Smooth muscle cell (in vitro differentiated cells): ENCODE data around the gene SH3TC1. TPM values are rescaled to one million over a fixed set of nuclear protein-coding genes. Genes with fewer than 3 reads are reported as not detected.

Experiments used
- DNase-seq: peaks from one replicate; lab custom pipeline; 2025; ENCODE audit not compliant: unreplicated experiment; lab: John Stamatoyannopoulos, UW
- H2AFZ ChIP-seq: fragments of 200-600 bp; sonication (generic); 2 replicates; pipeline ENCODE4 v1.6.0; 2016; ENCODE audit warnings: antibody characterized with exemption, low read depth, mild to moderate bottlenecking
- H3F3A ChIP-seq: fragments of 200-600 bp; sonication (generic); 2 replicates; pipeline ENCODE4 v1.6.0; 2017; ENCODE audit warnings: antibody characterized with exemption, low read depth
- H3K27ac ChIP-seq: fragments of 200-600 bp; sonication (generic); 2 replicates; pipeline ENCODE4 v1.5.1; 2016; ENCODE audit warnings: low read depth, mild to moderate bottlenecking
- H3K27me3 ChIP-seq: fragments of 200-600 bp; sonication (generic); 2 replicates; pipeline ENCODE4 v1.6.1; 2016; ENCODE audit warnings: low read depth, mild to moderate bottlenecking
- H3K36me3 ChIP-seq: fragments of 200-600 bp; sonication (generic); 2 replicates; pipeline ENCODE4 v1.5.1; 2016; ENCODE audit warnings: low read depth
- H3K4me1 ChIP-seq: fragments of 200-600 bp; sonication (generic); 2 replicates; pipeline ENCODE4 v1.5.1; 2016; ENCODE audit warnings: low read depth
- H3K4me2 ChIP-seq: fragments of 200-600 bp; sonication (generic); 2 replicates; pipeline ENCODE4 v1.6.0; 2016; ENCODE audit warnings: mild to moderate bottlenecking
- H3K4me3 ChIP-seq: fragments of 200-600 bp; sonication (generic); 2 replicates; pipeline ENCODE4 v1.5.1; 2016; ENCODE audit warnings: mild to moderate bottlenecking
- H3K79me2 ChIP-seq: fragments of 200-600 bp; sonication (generic); 2 replicates; pipeline ENCODE4 v1.6.0; 2016; ENCODE audit warnings: low read depth, mild to moderate bottlenecking
- H3K9ac ChIP-seq: fragments of 200-600 bp; sonication (generic); 2 replicates; pipeline ENCODE4 v1.6.0; 2016; ENCODE audit warnings: low read depth
- H3K9me3 ChIP-seq: fragments of 200-600 bp; sonication (generic); replicated peaks from 2 replicates; pipeline ENCODE4 v1.5.1; 2016; ENCODE audit warnings: low read depth
- H4K20me1 ChIP-seq: fragments of 200-600 bp; sonication (generic); 2 replicates; pipeline ENCODE4 v1.6.0; 2016; ENCODE audit warnings: low read depth
- WGBS: methylation state at CpG from one replicate; pipeline ENCODE4 v1.1.7; 2016; ENCODE audit warnings: low lambda C conversion rate; 5-methylcytosine and 5-hydroxymethylcytosine counted together
- polyA plus RNA-seq: library from polyadenylated mRNA; unstranded; fragments of >200 nt; fragmentation: Nextera tagmentation; extraction: Ambion mirVana; gene quantifications from 2 replicates; pipeline ENCODE4 v1.2.1, GENCODE V29; 2016
- total RNA-seq: library from RNA; depleted of rRNA; stranded (reverse); fragments of >200 nt; gene quantifications from 2 replicates; pipeline ENCODE4 v1.2.3, GENCODE V29; 2014
- TF ChIP-seq, protein P1 (sequence below): fragments of 200-600 bp; sonication (generic); IDR thresholded peaks from 2 replicates; pipeline ENCODE4 v1.5.1; 2017; ENCODE audit warnings: borderline replicate concordance, mild to moderate bottlenecking, antibody characterized with exemption; ENCODE audit not compliant: insufficient read depth, poor library complexity, severe bottlenecking

SH3TC1 gene
- total and polyA plus RNA-seq, 2 experiments from 2014 or later: 7.8 to 17.7 TPM

DNA sequence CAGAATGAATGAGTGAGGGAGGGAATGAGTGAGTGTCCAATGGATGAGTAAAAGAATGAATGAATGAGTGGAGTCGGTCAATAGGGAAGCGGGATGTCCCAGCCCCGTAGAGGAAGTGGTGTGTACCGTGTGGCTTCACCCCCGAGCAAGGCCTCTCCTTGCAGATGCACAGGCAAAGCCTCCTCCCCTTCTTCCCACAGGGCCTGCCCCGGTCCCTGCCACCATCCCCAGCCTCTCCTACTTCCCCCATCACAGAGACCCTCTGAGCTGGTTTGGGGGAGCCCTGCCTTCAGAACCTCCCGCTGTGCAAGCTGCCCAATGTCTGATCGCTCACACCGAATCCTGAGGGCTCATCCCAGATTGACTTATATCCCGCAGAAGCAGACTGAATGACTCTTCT is 84.1 kb downstream of the SH3TC1 start:
- TF ChIP-seq, protein P1, sequence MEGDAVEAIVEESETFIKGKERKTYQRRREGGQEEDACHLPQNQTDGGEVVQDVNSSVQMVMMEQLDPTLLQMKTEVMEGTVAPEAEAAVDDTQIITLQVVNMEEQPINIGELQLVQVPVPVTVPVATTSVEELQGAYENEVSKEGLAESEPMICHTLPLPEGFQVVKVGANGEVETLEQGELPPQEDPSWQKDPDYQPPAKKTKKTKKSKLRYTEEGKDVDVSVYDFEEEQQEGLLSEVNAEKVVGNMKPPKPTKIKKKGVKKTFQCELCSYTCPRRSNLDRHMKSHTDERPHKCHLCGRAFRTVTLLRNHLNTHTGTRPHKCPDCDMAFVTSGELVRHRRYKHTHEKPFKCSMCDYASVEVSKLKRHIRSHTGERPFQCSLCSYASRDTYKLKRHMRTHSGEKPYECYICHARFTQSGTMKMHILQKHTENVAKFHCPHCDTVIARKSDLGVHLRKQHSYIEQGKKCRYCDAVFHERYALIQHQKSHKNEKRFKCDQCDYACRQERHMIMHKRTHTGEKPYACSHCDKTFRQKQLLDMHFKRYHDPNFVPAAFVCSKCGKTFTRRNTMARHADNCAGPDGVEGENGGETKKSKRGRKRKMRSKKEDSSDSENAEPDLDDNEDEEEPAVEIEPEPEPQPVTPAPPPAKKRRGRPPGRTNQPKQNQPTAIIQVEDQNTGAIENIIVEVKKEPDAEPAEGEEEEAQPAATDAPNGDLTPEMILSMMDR: no peak
- Histone ChIP-seq H4K20me1 (peaks cover 4% of the 10 kb centered on the region), H3K27ac (no peak overlapping the region), H3K9ac (no peak overlapping the region), H3F3A (no peaks in the 10 kb centered on the region), H3K36me3 (no peaks in the 10 kb centered on the region), H3K79me2 (no peaks in the 10 kb centered on the region), H3K4me1 (no peaks in the 10 kb centered on the region), H3K4me3 (no peak overlapping the region), H3K4me2 (no peak overlapping the region), H3K9me3 (no peaks in the 10 kb centered on the region), H3K27me3 (no peaks in the 10 kb centered on the region), H2AFZ (no peak overlapping the region)
- DNase-seq: no peak
- 90% methylated on average over 5 of the region's 10 CpGs for WGBS

DNA sequence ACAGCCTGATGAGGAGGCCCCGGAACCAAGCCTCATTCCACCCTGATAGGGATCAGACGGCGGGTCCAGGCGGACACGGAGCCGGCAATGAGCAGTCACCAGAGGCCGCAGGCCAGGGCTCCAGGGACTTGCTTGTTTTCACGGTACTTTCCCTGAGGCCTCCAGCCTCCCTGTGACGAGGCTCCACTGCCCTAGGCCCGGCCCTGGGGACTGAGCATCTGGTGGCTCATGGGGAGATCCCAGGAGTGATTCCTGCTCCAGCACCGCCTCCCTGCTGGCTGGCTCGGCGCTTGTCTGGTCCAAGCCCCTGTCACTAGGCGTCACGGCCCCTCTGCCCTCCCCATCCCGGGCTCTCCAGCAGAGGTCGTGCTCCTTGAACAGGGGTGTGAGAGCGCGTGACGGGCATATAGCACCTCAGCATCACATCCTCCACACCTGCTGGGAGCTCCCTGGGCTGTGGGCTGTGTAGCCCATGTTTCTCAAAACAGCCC is 84.6 kb downstream of the SH3TC1 start:
- Histone ChIP-seq H3K27ac (no peak overlapping the region), H3K27me3 (no peaks in the 10 kb centered on the region), H3K4me2 (no peak overlapping the region), H3K4me3 (no peak overlapping the region), H3K79me2 (no peaks in the 10 kb centered on the region), H3K4me1 (no peaks in the 10 kb centered on the region), H2AFZ (no peak overlapping the region), H3F3A (no peaks in the 10 kb centered on the region), H3K9ac (no peak overlapping the region), H4K20me1 (peaks cover 4% of the 10 kb centered on the region), H3K36me3 (no peaks in the 10 kb centered on the region), H3K9me3 (no peaks in the 10 kb centered on the region)
- TF ChIP-seq, protein P1: no peak
- WGBS: 88% methylated on average over 20 of the region's 20 CpGs
- no peak for DNase-seq

- no peak overlapping the region for H2AFZ ChIP-seq
- H3K4me2 ChIP-seq: no peak overlapping the region
- no peak overlapping the region for H3K4me3 ChIP-seq
- H3K79me2 ChIP-seq: no peaks in the 10 kb centered on the region
- no peaks in the 10 kb centered on the region for H3K9me3 ChIP-seq
- peaks cover 4% of the 10 kb centered on the region for H4K20me1 ChIP-seq
- H3K36me3 ChIP-seq: no peaks in the 10 kb centered on the region
- 87% methylated on average over 11 of the region's 11 CpGs for WGBS
- TF ChIP-seq, protein P1: no peak
- no peaks in the 10 kb centered on the region for H3K4me1 ChIP-seq
- H3K9ac ChIP-seq: no peak overlapping the region
- H3F3A ChIP-seq: no peaks in the 10 kb centered on the region
- no peaks in the 10 kb centered on the region for H3K27me3 ChIP-seq
- no peak overlapping the region for H3K27ac ChIP-seq
- DNase-seq: no peak
Measured at GRCh38 chr4:8284391-8284790, 85.3 kb downstream of the SH3TC1 start.
